HCT116 (cell line): ENCODE results near the gene SCGB1C2. TPM values are rescaled to one million over a fixed set of nuclear protein-coding genes. Genes with fewer than 3 reads are reported as not detected.

Source experiments
- ATAC-seq: fragments of 200-7000 bp; cut with Tn5 transposase; 2 replicates; pipeline ENCODE4 v1.9.1; 2020; ENCODE audit warnings: mild to moderate bottlenecking, moderate library complexity
- BruUV-seq: library from RNA; stranded (reverse); fragments of 400-500 nt; replicated peaks from 2 replicates; lab custom pipeline; 2021; lab: Mats Ljungman, UMichigan
- CTCF ChIA-PET: fragments of 300-600 bp; sonication (Branson Sonifier 250); formaldehyde crosslinking; loops from one replicate; lab custom pipeline; 2021; ENCODE audit warnings: antibody characterized with exemption; lab: Charles Lee
- POLR2A ChIA-PET: fragments of 300-600, 350-600 bp; sonication (Branson Sonifier 250); formaldehyde crosslinking; loops from one replicate; lab custom pipeline; 2021; ENCODE audit warnings: antibody characterized with exemption; lab: Charles Lee
- RAD21 ChIA-PET, 2 experiments: fragments of 300-600 bp; sonication (Branson Sonifier 250); formaldehyde crosslinking; loops; one replicate each; lab custom pipeline; 2023; ENCODE audit warnings: low total read pairs in 2 of 2; ENCODE audit not compliant: uncharacterized antibody in 2 of 2, unreplicated experiment in 2 of 2, low non-redundant PET in 1 of 2; lab: Charles Lee
- DNase-seq: peaks from one replicate; pipeline ENCODE4 v3.0.0-alpha.2; 2010; ENCODE audit warnings: low read depth, low spot score
- H2AFZ ChIP-seq: fragments of 200-600 bp; shearing (Covaris generic), sonication (generic); 2 replicates; pipeline ENCODE4 v1.6.1; 2017; ENCODE audit warnings: low read depth, mixed run types, mixed read lengths, antibody characterized with exemption, low read length; ENCODE audit not compliant: poor library complexity, severe bottlenecking
- H3K27ac ChIP-seq: 2 replicates; pipeline ENCODE4 v1.5.1; 2012; ENCODE audit warnings: low read depth, low read length
- H3K27me3 ChIP-seq: fragments of 200-600 bp; sonication (generic); 2 replicates; pipeline ENCODE4 v1.6.1; 2016; ENCODE audit warnings: mixed run types, low read length, mixed read lengths; ENCODE audit not compliant: insufficient read depth
- H3K36me3 ChIP-seq, 2 experiments: fragments of 200-500 bp in 1 of 2; fragments of 200-600 bp in 1 of 2; sonication (Bioruptor generic) in 1 of 2; sonication (generic) in 1 of 2; 2 replicates each; pipeline versions ENCODE4 v1.5.1 to v1.6.1; 2014 to 2016; ENCODE audit warnings: low read length in 2 of 2, inconsistent platforms in 1 of 2, mixed read lengths in 1 of 2, mixed run types in 1 of 2; ENCODE audit not compliant: insufficient read depth in 2 of 2, control insufficient read depth in 1 of 2
- H3K4me1 ChIP-seq, 2 experiments: fragments of 200-600 bp in 1 of 2; sonication (generic) in 1 of 2; 2 replicates each; pipeline versions ENCODE4 v1.5.1 to v1.6.1; 2012 to 2017; ENCODE audit warnings: low read length in 2 of 2, inconsistent platforms in 1 of 2, mild to moderate bottlenecking in 1 of 2, mixed read lengths in 1 of 2, mixed run types in 1 of 2, moderate library complexity in 1 of 2; ENCODE audit not compliant: insufficient read depth in 2 of 2, control insufficient read depth in 1 of 2
- H3K4me2 ChIP-seq: fragments of 200-600 bp; sonication (generic); 2 replicates; pipeline ENCODE4 v1.6.1; 2017; ENCODE audit warnings: mixed run types, low read length, mixed read lengths
- H3K4me3 ChIP-seq, 2 experiments: fragments of 200-600 bp in 1 of 2; sonication (generic) in 1 of 2; replicated peaks in 1 of 2; 2 replicates each; pipeline ENCODE4 v1.5.1; 2011 to 2016; ENCODE audit warnings: low read length in 2 of 2, control low read depth in 1 of 2, low read depth in 1 of 2, mild to moderate bottlenecking in 1 of 2, mixed read lengths in 1 of 2, mixed run types in 1 of 2
- H3K79me2 ChIP-seq: fragments of 200-600 bp; sonication (generic); 2 replicates; pipeline ENCODE4 v1.6.1; 2017; ENCODE audit warnings: mild to moderate bottlenecking, mixed run types, low read length, moderate library complexity, mixed read lengths; ENCODE audit not compliant: insufficient read depth
- H3K9ac ChIP-seq: fragments of 200-600 bp; sonication (generic); 2 replicates; pipeline ENCODE4 v1.6.1; 2016; ENCODE audit warnings: low read length, mixed read lengths
- H3K9me2 ChIP-seq: fragments of 200-600 bp; sonication (generic), shearing (Covaris generic); 2 replicates; pipeline ENCODE4 v1.6.1; 2017; ENCODE audit warnings: mixed run types, mild to moderate bottlenecking, moderate library complexity; ENCODE audit not compliant: insufficient read depth
- H3K9me3 ChIP-seq, 2 experiments: fragments of 200-500 bp in 1 of 2; fragments of 200-600 bp in 1 of 2; sonication (Bioruptor generic) in 1 of 2; sonication (generic) in 1 of 2; 2 replicates each; pipeline ENCODE4 v1.6.1; 2014 to 2017; ENCODE audit warnings: low read length in 2 of 2, mixed read lengths in 2 of 2, inconsistent platforms in 1 of 2, low read depth in 1 of 2, mild to moderate bottlenecking in 1 of 2, mixed run types in 1 of 2, moderate library complexity in 1 of 2; ENCODE audit not compliant: control insufficient read depth in 1 of 2, insufficient read depth in 1 of 2
- H4K20me1 ChIP-seq: fragments of 200-600 bp; sonication (generic), shearing (Covaris generic); 2 replicates; pipeline ENCODE4 v1.6.1; 2017; ENCODE audit warnings: mixed run types, mild to moderate bottlenecking, moderate library complexity; ENCODE audit not compliant: insufficient read depth
- CTCF ChIP-seq, 3 experiments: fragments of 200-600 bp in 1 of 3; sonication (generic) in 1 of 3; IDR thresholded peaks in 2 of 3; conservative IDR thresholded peaks in 1 of 3; 2 replicates each; pipeline ENCODE4 v1.5.1; 2012 to 2017; ENCODE audit warnings: low read depth in 2 of 3, low read length in 2 of 3, antibody characterized with exemption in 1 of 3, borderline replicate concordance in 1 of 3, control low read depth in 1 of 3, mild to moderate bottlenecking in 1 of 3, mixed read lengths in 1 of 3, mixed run types in 1 of 3, moderate library complexity in 1 of 3; ENCODE audit not compliant: insufficient read depth in 1 of 3
- ELF1 ChIP-seq: IDR thresholded peaks from 2 replicates; pipeline ENCODE4 v1.6.1; 2012; ENCODE audit warnings: low read depth, borderline replicate concordance
- FOSL1 ChIP-seq: IDR thresholded peaks from 2 replicates; pipeline ENCODE4 v1.6.1; 2012; ENCODE audit warnings: low read depth
- RAD21 ChIP-seq: IDR thresholded peaks from 2 replicates; pipeline ENCODE4 v1.6.1; 2012; ENCODE audit warnings: low read depth, mild to moderate bottlenecking
- YY1 ChIP-seq: IDR thresholded peaks from 2 replicates; pipeline ENCODE4 v1.6.1; 2011; ENCODE audit warnings: low read length, low read depth, moderate library complexity, mild to moderate bottlenecking; ENCODE audit not compliant: insufficient replicate concordance; ENCODE audit errors: extremely low read depth
- ZFX ChIP-seq: fragments of 450-650 bp; IDR thresholded peaks from 2 replicates; pipeline ENCODE4 v1.6.1; 2017
- intact Hi-C: fragments of 100-400 bp; cut with micrococcal nuclease; formaldehyde crosslinking; loops from 2 replicates; pipeline ENCODE4 v1.10.0; 2022
- total RNA-seq: library from RNA; stranded (reverse); gene quantifications from one replicate; pipeline ENCODE4 v1.2.1, GENCODE V29; 2021; ENCODE audit not compliant: unreplicated experiment
- TF ChIP-seq, protein P1 (sequence below): IDR thresholded peaks from 2 replicates; pipeline ENCODE4 v1.6.1; 2012
- TF ChIP-seq, protein P2 (sequence below): IDR thresholded peaks from 2 replicates; pipeline ENCODE4 v1.6.1; 2011; ENCODE audit warnings: mild to moderate bottlenecking, low read length, moderate library complexity; ENCODE audit not compliant: insufficient replicate concordance; ENCODE audit errors: extremely low read depth

The SCGB1C2 gene
- total RNA-seq, 1 experiment from 2014 or later = not detected

DNA sequence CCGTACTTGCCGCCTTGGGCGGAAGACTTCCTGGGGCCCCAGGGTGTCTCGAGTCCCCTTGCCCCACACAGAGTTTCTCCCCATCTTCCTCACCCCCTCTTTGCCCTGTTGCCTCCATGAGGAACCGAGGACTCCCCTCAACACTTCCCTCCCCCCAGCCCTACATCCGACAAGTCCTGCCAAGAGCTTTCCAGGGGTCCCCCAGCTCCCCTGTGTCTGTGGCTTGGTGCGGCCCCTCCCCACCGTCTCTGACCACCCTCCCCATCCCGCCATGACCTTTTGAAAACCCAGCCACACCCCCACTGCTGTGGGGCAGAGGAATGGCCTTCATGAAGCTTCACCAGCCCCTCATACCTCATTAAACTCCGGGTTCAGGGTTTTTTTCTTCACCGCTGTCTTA is 11.4 kb downstream of the SCGB1C2 start:
- no peak overlapping the region for H3K4me3 ChIP-seq
- DNase-seq = no peak
- H3K79me2 ChIP-seq = no peaks in the 10 kb centered on the region
- ChIA-PET POLR2A (no interaction called here), RAD21 (no interaction called here), CTCF (no interaction called here)
- no peaks in the 10 kb centered on the region for H4K20me1 ChIP-seq
- H3K4me2 ChIP-seq = no peak overlapping the region
- H3K9ac ChIP-seq = no peak overlapping the region
- H3K27me3 ChIP-seq = no peaks in the 10 kb centered on the region
- intact Hi-C loops = no loop called here
- H3K36me3 ChIP-seq = no peaks in the 10 kb centered on the region; a peak in 1 of 4 replicates
- H2AFZ ChIP-seq = no peak overlapping the region
- no peak for ATAC-seq
- no peak for TF ChIP-seq FOSL1
- TF ChIP-seq, protein P1, sequence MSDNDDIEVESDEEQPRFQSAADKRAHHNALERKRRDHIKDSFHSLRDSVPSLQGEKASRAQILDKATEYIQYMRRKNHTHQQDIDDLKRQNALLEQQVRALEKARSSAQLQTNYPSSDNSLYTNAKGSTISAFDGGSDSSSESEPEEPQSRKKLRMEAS = no peak
- no peak for TF ChIP-seq ELF1
- no peak for TF ChIP-seq YY1
- TF ChIP-seq ZFX = no peak
- TF ChIP-seq, protein P2, sequence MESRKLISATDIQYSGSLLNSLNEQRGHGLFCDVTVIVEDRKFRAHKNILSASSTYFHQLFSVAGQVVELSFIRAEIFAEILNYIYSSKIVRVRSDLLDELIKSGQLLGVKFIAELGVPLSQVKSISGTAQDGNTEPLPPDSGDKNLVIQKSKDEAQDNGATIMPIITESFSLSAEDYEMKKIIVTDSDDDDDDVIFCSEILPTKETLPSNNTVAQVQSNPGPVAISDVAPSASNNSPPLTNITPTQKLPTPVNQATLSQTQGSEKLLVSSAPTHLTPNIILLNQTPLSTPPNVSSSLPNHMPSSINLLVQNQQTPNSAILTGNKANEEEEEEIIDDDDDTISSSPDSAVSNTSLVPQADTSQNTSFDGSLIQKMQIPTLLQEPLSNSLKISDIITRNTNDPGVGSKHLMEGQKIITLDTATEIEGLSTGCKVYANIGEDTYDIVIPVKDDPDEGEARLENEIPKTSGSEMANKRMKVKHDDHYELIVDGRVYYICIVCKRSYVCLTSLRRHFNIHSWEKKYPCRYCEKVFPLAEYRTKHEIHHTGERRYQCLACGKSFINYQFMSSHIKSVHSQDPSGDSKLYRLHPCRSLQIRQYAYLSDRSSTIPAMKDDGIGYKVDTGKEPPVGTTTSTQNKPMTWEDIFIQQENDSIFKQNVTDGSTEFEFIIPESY = no peak
- TF ChIP-seq RAD21 = no peak
- no peak for TF ChIP-seq CTCF (IDR thresholded peaks at IDR 0.05 in 2 of 3, conservative IDR thresholded peaks at IDR 0.05 in 1 of 3; ENCODE audit: borderline replicate concordance in 1 of 3, insufficient read depth in 1 of 3, low read depth in 2 of 3, low read length in 2 of 3)
- H3K9me3 ChIP-seq = no peaks in the 10 kb centered on the region
- H3K9me2 ChIP-seq = no peaks in the 10 kb centered on the region
- H3K4me1 ChIP-seq = peaks cover 0 to under 1% of the 10 kb centered on the region in 2 experiments; a peak in 1 of 4 replicates
- no peak overlapping the region for H3K27ac ChIP-seq
- no TSS peak for BruUV-seq
